ENCODE measurements around the gene CITED4.

CITED4 gene

GRCh38 chr1:40872276-40872675 is 10.1 kb upstream of the CITED4 start:
- Mint-ChIP-seq H3K4me1 (peaks cover 45% of the 10 kb centered on the region), H3K27ac (no peak overlapping the region), H3K4me3 (no peak overlapping the region), H3K27me3 (peaks cover 8% of the 10 kb centered on the region), H3K9me3 (peaks cover 14 to 18% of the 10 kb centered on the region in 2 donors)
- DNase-seq (no peak), ATAC-seq (no peak)

- H3K4me1 Mint-ChIP-seq: peaks cover 26% of the 10 kb centered on the region
These were observed 8.1 kb upstream of the CITED4 start for GRCh38 chr1:40870135-40870728.

GRCh38 chr1:40868051-40868723 is 6.0 kb upstream of the CITED4 start:
- peaks cover 2% of the 10 kb centered on the region for H3K27me3 Mint-ChIP-seq
- no peak overlapping the region for H3K4me3 Mint-ChIP-seq
- ATAC-seq (peak; percentile 66), DNase-seq (no peak)
- peaks cover 18% of the 10 kb centered on the region for H3K4me1 Mint-ChIP-seq
- H3K27ac Mint-ChIP-seq: no peak overlapping the region
- peaks cover 0 to 6% of the 10 kb centered on the region in 2 donors for H3K9me3 Mint-ChIP-seq

More at GRCh38 chr1:40870135-40870728, 8.1 kb upstream of the CITED4 start:
- Mint-ChIP-seq H3K27me3 (peaks cover 8% of the 10 kb centered on the region), H3K4me3 (no peak overlapping the region), H3K27ac (no peak overlapping the region), H3K9me3 (peaks cover 0 to 6% of the 10 kb centered on the region in 2 donors)
- DNase-seq (no peak), ATAC-seq (no peak)

- no peaks in the 10 kb centered on the region for H3K9me3 Mint-ChIP-seq
- ATAC-seq (peak; percentile 16), DNase-seq (peak; percentile 37 to 41)
- H3K27ac Mint-ChIP-seq: peak overlapping the region in 1 of 2 donors; percentile 93
- H3K4me1 Mint-ChIP-seq: peaks cover 26% of the 10 kb centered on the region
- peak overlapping the region; percentile 82 to 89 for H3K4me3 Mint-ChIP-seq
- peaks cover 31% of the 10 kb centered on the region for H3K27me3 Mint-ChIP-seq
These were observed 749 bp downstream of the CITED4 start for GRCh38 chr1:40861224-40862003.

GRCh38 chr1:40860706-40861223 is 1.4 kb downstream of the CITED4 start:
- no peak for DNase-seq
- H3K4me3 Mint-ChIP-seq: peak overlapping the region; percentile 82 to 89
- H3K27me3 Mint-ChIP-seq: peaks cover 31% of the 10 kb centered on the region
- peaks cover 26% of the 10 kb centered on the region for H3K4me1 Mint-ChIP-seq
- no peaks in the 10 kb centered on the region for H3K9me3 Mint-ChIP-seq
- no peak for ATAC-seq
- H3K27ac Mint-ChIP-seq: peak overlapping the region in 1 of 2 donors; percentile 93

- Mint-ChIP-seq H3K4me3 (no peak overlapping the region), H3K4me1 (peaks cover 25% of the 10 kb centered on the region), H3K27me3 (peaks cover 31% of the 10 kb centered on the region), H3K9me3 (no peaks in the 10 kb centered on the region), H3K27ac (no peak overlapping the region)
- DNase-seq: no peak
- ATAC-seq: no peak
These were observed 3.2 kb downstream of the CITED4 start for GRCh38 chr1:40858856-40859416.

GRCh38 chr1:40857737-40858136 is 4.4 kb downstream of the CITED4 start:
- no peak overlapping the region for H3K4me3 Mint-ChIP-seq
- no peak overlapping the region for H3K27ac Mint-ChIP-seq
- H3K4me1 Mint-ChIP-seq: peaks cover 13% of the 10 kb centered on the region
- ATAC-seq (no peak), DNase-seq (no peak)
- H3K9me3 Mint-ChIP-seq: no peaks in the 10 kb centered on the region
- H3K27me3 Mint-ChIP-seq: peaks cover 31% of the 10 kb centered on the region

GRCh38 chr1:40856656-40857302 is 5.4 kb downstream of the CITED4 start:
- ATAC-seq: no peak
- H3K4me3 Mint-ChIP-seq: no peak overlapping the region
- H3K9me3 Mint-ChIP-seq: no peaks in the 10 kb centered on the region
- no peak for DNase-seq
- H3K27ac Mint-ChIP-seq: no peak overlapping the region
- peaks cover 31% of the 10 kb centered on the region for H3K27me3 Mint-ChIP-seq
- H3K4me1 Mint-ChIP-seq: peaks cover 8% of the 10 kb centered on the region

- Mint-ChIP-seq H3K4me3 (no peak overlapping the region), H3K27me3 (peaks cover 30% of the 10 kb centered on the region), H3K27ac (no peak overlapping the region), H3K9me3 (no peaks in the 10 kb centered on the region), H3K4me1 (peaks cover 6% of the 10 kb centered on the region)
- ATAC-seq: no peak
- DNase-seq: no peak
These were observed 6.0 kb downstream of the CITED4 start for GRCh38 chr1:40856116-40856515.

GRCh38 chr1:40855513-40855912 is 6.7 kb downstream of the CITED4 start:
- Mint-ChIP-seq H3K4me1 (peaks cover under 1% of the 10 kb centered on the region), H3K27ac (no peak overlapping the region), H3K27me3 (peaks cover 24% of the 10 kb centered on the region), H3K9me3 (no peaks in the 10 kb centered on the region), H3K4me3 (no peak overlapping the region)
- DNase-seq: peak in 1 of 2 donors; percentile 19
- no peak for ATAC-seq

- no peak overlapping the region for H3K27ac Mint-ChIP-seq
- H3K9me3 Mint-ChIP-seq: no peaks in the 10 kb centered on the region
- peaks cover 7% of the 10 kb centered on the region for H3K27me3 Mint-ChIP-seq
- ATAC-seq (no peak), DNase-seq (no peak)
- peaks cover 10% of the 10 kb centered on the region for H3K4me1 Mint-ChIP-seq
- H3K4me3 Mint-ChIP-seq: no peak overlapping the region
These were observed 8.3 kb downstream of the CITED4 start for GRCh38 chr1:40853885-40854170.

GRCh38 chr1:40853113-40853884 is 8.9 kb downstream of the CITED4 start:
- ATAC-seq (no peak), DNase-seq (no peak)
- no peaks in the 10 kb centered on the region for H3K9me3 Mint-ChIP-seq
- H3K4me3 Mint-ChIP-seq: no peak overlapping the region
- peaks cover 10% of the 10 kb centered on the region for H3K4me1 Mint-ChIP-seq
- H3K27ac Mint-ChIP-seq: no peak overlapping the region
- H3K27me3 Mint-ChIP-seq: peaks cover 2% of the 10 kb centered on the region

- no peaks in the 10 kb centered on the region for H3K27me3 Mint-ChIP-seq
- H3K27ac Mint-ChIP-seq: no peak overlapping the region
- ATAC-seq: no peak
- H3K4me3 Mint-ChIP-seq: no peak overlapping the region
- peaks cover 10% of the 10 kb centered on the region for H3K4me1 Mint-ChIP-seq
- no peaks in the 10 kb centered on the region for H3K9me3 Mint-ChIP-seq
- no peak for DNase-seq
These were observed 10.5 kb downstream of the CITED4 start for GRCh38 chr1:40851643-40852042.

GRCh38 chr1:40849801-40850592 is 12.2 kb downstream of the CITED4 start:
- peak overlapping the region in 1 of 2 donors; percentile 30 for H3K27ac Mint-ChIP-seq
- peaks cover 19% of the 10 kb centered on the region for H3K4me1 Mint-ChIP-seq
- ATAC-seq (peak; percentile 94), DNase-seq (peak; percentile 80 to 82)
- no peaks in the 10 kb centered on the region for H3K27me3 Mint-ChIP-seq
- H3K9me3 Mint-ChIP-seq: no peaks in the 10 kb centered on the region
- H3K4me3 Mint-ChIP-seq: peak overlapping the region; percentile 20 to 61

Measured in stimulated activated naive CD8-positive, alpha-beta T cell treated with anti-CD3 and anti-CD28 coated beads, Interleukin-15, amount 100 ng/mL, for 72 hours (primary cell).